Smooth muscle cell (in vitro differentiated cells): ENCODE measurements around the gene HOXC12. TPM values are rescaled to one million over a fixed set of nuclear protein-coding genes. Genes with fewer than 3 reads are reported as not detected.

Experiments
- DNase-seq: peaks from one replicate; lab custom pipeline; 2025; ENCODE audit not compliant: unreplicated experiment; lab: John Stamatoyannopoulos, UW
- H2AFZ ChIP-seq: fragments of 200-600 bp; sonication (generic); 2 replicates; pipeline ENCODE4 v1.6.0; 2016; ENCODE audit warnings: antibody characterized with exemption, low read depth, mild to moderate bottlenecking
- H3F3A ChIP-seq: fragments of 200-600 bp; sonication (generic); 2 replicates; pipeline ENCODE4 v1.6.0; 2017; ENCODE audit warnings: antibody characterized with exemption, low read depth
- H3K27ac ChIP-seq: fragments of 200-600 bp; sonication (generic); 2 replicates; pipeline ENCODE4 v1.5.1; 2016; ENCODE audit warnings: low read depth, mild to moderate bottlenecking
- H3K27me3 ChIP-seq: fragments of 200-600 bp; sonication (generic); 2 replicates; pipeline ENCODE4 v1.6.1; 2016; ENCODE audit warnings: low read depth, mild to moderate bottlenecking
- H3K36me3 ChIP-seq: fragments of 200-600 bp; sonication (generic); 2 replicates; pipeline ENCODE4 v1.5.1; 2016; ENCODE audit warnings: low read depth
- H3K4me1 ChIP-seq: fragments of 200-600 bp; sonication (generic); 2 replicates; pipeline ENCODE4 v1.5.1; 2016; ENCODE audit warnings: low read depth
- H3K4me2 ChIP-seq: fragments of 200-600 bp; sonication (generic); 2 replicates; pipeline ENCODE4 v1.6.0; 2016; ENCODE audit warnings: mild to moderate bottlenecking
- H3K4me3 ChIP-seq: fragments of 200-600 bp; sonication (generic); 2 replicates; pipeline ENCODE4 v1.5.1; 2016; ENCODE audit warnings: mild to moderate bottlenecking
- H3K79me2 ChIP-seq: fragments of 200-600 bp; sonication (generic); 2 replicates; pipeline ENCODE4 v1.6.0; 2016; ENCODE audit warnings: low read depth, mild to moderate bottlenecking
- H3K9ac ChIP-seq: fragments of 200-600 bp; sonication (generic); 2 replicates; pipeline ENCODE4 v1.6.0; 2016; ENCODE audit warnings: low read depth
- H3K9me3 ChIP-seq: fragments of 200-600 bp; sonication (generic); replicated peaks from 2 replicates; pipeline ENCODE4 v1.5.1; 2016; ENCODE audit warnings: low read depth
- H4K20me1 ChIP-seq: fragments of 200-600 bp; sonication (generic); 2 replicates; pipeline ENCODE4 v1.6.0; 2016; ENCODE audit warnings: low read depth
- CTCF ChIP-seq: fragments of 200-600 bp; sonication (generic); IDR thresholded peaks from 2 replicates; pipeline ENCODE4 v1.5.1; 2017; ENCODE audit warnings: borderline replicate concordance, mild to moderate bottlenecking, antibody characterized with exemption; ENCODE audit not compliant: insufficient read depth, poor library complexity, severe bottlenecking
- WGBS: methylation state at CpG from one replicate; pipeline ENCODE4 v1.1.7; 2016; ENCODE audit warnings: low lambda C conversion rate; 5-methylcytosine and 5-hydroxymethylcytosine counted together
- polyA plus RNA-seq: library from polyadenylated mRNA; unstranded; fragments of >200 nt; fragmentation: Nextera tagmentation; extraction: Ambion mirVana; gene quantifications from 2 replicates; pipeline ENCODE4 v1.2.1, GENCODE V29; 2016
- total RNA-seq: library from RNA; depleted of rRNA; stranded (reverse); fragments of >200 nt; gene quantifications from 2 replicates; pipeline ENCODE4 v1.2.3, GENCODE V29; 2014

HOXC12 gene
- total and polyA plus RNA-seq, 2 experiments from 2014 or later, result 0.32 TPM; not detected in 1

DNA sequence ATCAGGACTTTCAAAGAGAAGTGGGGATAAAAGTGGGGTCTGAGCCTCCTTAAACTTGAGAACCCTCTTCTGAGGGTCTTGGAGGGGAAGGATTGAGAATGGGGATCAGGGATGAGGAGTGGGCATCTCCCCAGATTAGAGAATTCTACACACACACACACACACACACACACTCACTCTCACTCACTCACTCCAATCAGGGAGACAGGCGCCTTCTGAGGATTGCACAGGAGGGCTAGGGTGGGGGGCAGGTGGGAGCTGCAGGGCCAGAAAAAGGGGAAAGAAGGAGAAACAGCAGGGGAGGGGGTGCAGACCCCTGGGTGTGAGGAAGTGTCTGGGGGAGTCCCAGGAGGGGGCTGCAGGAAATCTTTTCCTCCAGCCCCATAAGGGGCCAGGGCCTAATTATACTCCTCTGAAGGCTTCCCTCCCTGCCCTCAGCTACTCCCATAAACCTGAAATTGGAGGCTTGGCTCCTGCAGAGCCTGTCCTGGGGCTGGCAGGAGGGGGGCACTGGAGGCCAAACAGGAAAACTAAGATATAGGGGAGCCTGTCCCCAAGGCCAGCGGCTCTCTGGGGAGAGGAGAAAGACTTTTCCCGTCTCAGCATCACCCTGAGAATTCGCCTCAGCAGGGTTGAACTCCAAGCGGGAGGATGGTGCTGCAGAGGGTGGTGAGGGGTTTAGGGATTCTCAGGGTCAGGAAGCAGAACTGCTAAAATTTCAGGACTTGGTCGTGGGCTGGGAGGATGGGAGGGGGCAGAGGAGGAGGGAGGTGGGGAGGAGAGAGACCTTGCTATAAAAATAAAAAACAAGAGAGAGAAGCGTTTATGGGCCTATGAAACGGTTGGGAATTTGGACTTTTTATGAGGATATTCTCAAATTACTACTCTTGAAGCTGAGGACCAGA is 46.8 kb downstream of the HOXC12 start:
- TF ChIP-seq CTCF, result no peak
- Histone ChIP-seq H3K9ac (no peak overlapping the region), H2AFZ (no peak overlapping the region)

GRCh38 chr12:54002278-54002914 is 47.7 kb downstream of the HOXC12 start:
- Histone ChIP-seq H3K27me3 (peaks cover 100% of the 10 kb centered on the region), H3K4me3 (no peak overlapping the region), H3K9me3 (no peaks in the 10 kb centered on the region), H2AFZ (no peak overlapping the region), H3K9ac (no peak overlapping the region), H3K27ac (no peak overlapping the region), H3K4me2 (no peak overlapping the region), H3K36me3 (no peaks in the 10 kb centered on the region), H4K20me1 (no peaks in the 10 kb centered on the region), H3K79me2 (no peaks in the 10 kb centered on the region), H3F3A (no peaks in the 10 kb centered on the region), H3K4me1 (peaks cover 7% of the 10 kb centered on the region)
- WGBS, result 22% methylated on average over 19 of the region's 19 CpGs
- DNase-seq, result no peak
- TF ChIP-seq CTCF, result no peak

More for the DNA sequence above, 46.8 kb downstream of the HOXC12 start:
- Histone ChIP-seq H3K79me2 (no peaks in the 10 kb centered on the region), H4K20me1 (no peaks in the 10 kb centered on the region), H3K36me3 (no peaks in the 10 kb centered on the region), H3K27ac (no peak overlapping the region), H3K4me1 (peaks cover 7% of the 10 kb centered on the region), H3K9me3 (no peaks in the 10 kb centered on the region), H3F3A (no peaks in the 10 kb centered on the region), H3K27me3 (peaks cover 100% of the 10 kb centered on the region), H3K4me2 (no peak overlapping the region), H3K4me3 (no peak overlapping the region)
- WGBS, result 17% methylated on average over 8 of the region's 8 CpGs
- DNase-seq, result no peak

- Histone ChIP-seq H3K4me3 (no peak overlapping the region), H3K9ac (no peak overlapping the region), H2AFZ (no peak overlapping the region), H3K27ac (no peak overlapping the region), H3K79me2 (no peaks in the 10 kb centered on the region), H3K4me1 (peaks cover 7% of the 10 kb centered on the region), H3K36me3 (no peaks in the 10 kb centered on the region), H3K9me3 (no peaks in the 10 kb centered on the region), H3K27me3 (peaks cover 100% of the 10 kb centered on the region), H4K20me1 (no peaks in the 10 kb centered on the region), H3K4me2 (no peak overlapping the region), H3F3A (no peaks in the 10 kb centered on the region)
- 38% methylated on average over 19 of the region's 19 CpGs for WGBS
- DNase-seq, result no peak
- TF ChIP-seq CTCF, result no peak
Measured at GRCh38 chr12:54002915-54003389, 48.2 kb downstream of the HOXC12 start.
